Smooth muscle cell (in vitro differentiated cells): ENCODE results near the gene EFR3B. TPM values are rescaled to one million over a fixed set of nuclear protein-coding genes. Genes with fewer than 3 reads are reported as not detected.

Experiments
- DNase-seq: peaks from one replicate; lab custom pipeline; 2025; ENCODE audit not compliant: unreplicated experiment; lab: John Stamatoyannopoulos, UW
- H2AFZ ChIP-seq: fragments of 200-600 bp; sonication (generic); 2 replicates; pipeline ENCODE4 v1.6.0; 2016; ENCODE audit warnings: antibody characterized with exemption, low read depth, mild to moderate bottlenecking
- H3F3A ChIP-seq: fragments of 200-600 bp; sonication (generic); 2 replicates; pipeline ENCODE4 v1.6.0; 2017; ENCODE audit warnings: antibody characterized with exemption, low read depth
- H3K27ac ChIP-seq: fragments of 200-600 bp; sonication (generic); 2 replicates; pipeline ENCODE4 v1.5.1; 2016; ENCODE audit warnings: low read depth, mild to moderate bottlenecking
- H3K27me3 ChIP-seq: fragments of 200-600 bp; sonication (generic); 2 replicates; pipeline ENCODE4 v1.6.1; 2016; ENCODE audit warnings: low read depth, mild to moderate bottlenecking
- H3K36me3 ChIP-seq: fragments of 200-600 bp; sonication (generic); 2 replicates; pipeline ENCODE4 v1.5.1; 2016; ENCODE audit warnings: low read depth
- H3K4me1 ChIP-seq: fragments of 200-600 bp; sonication (generic); 2 replicates; pipeline ENCODE4 v1.5.1; 2016; ENCODE audit warnings: low read depth
- H3K4me2 ChIP-seq: fragments of 200-600 bp; sonication (generic); 2 replicates; pipeline ENCODE4 v1.6.0; 2016; ENCODE audit warnings: mild to moderate bottlenecking
- H3K4me3 ChIP-seq: fragments of 200-600 bp; sonication (generic); 2 replicates; pipeline ENCODE4 v1.5.1; 2016; ENCODE audit warnings: mild to moderate bottlenecking
- H3K79me2 ChIP-seq: fragments of 200-600 bp; sonication (generic); 2 replicates; pipeline ENCODE4 v1.6.0; 2016; ENCODE audit warnings: low read depth, mild to moderate bottlenecking
- H3K9ac ChIP-seq: fragments of 200-600 bp; sonication (generic); 2 replicates; pipeline ENCODE4 v1.6.0; 2016; ENCODE audit warnings: low read depth
- H3K9me3 ChIP-seq: fragments of 200-600 bp; sonication (generic); replicated peaks from 2 replicates; pipeline ENCODE4 v1.5.1; 2016; ENCODE audit warnings: low read depth
- H4K20me1 ChIP-seq: fragments of 200-600 bp; sonication (generic); 2 replicates; pipeline ENCODE4 v1.6.0; 2016; ENCODE audit warnings: low read depth
- CTCF ChIP-seq: fragments of 200-600 bp; sonication (generic); IDR thresholded peaks from 2 replicates; pipeline ENCODE4 v1.5.1; 2017; ENCODE audit warnings: borderline replicate concordance, mild to moderate bottlenecking, antibody characterized with exemption; ENCODE audit not compliant: insufficient read depth, poor library complexity, severe bottlenecking
- WGBS: methylation state at CpG from one replicate; pipeline ENCODE4 v1.1.7; 2016; ENCODE audit warnings: low lambda C conversion rate; 5-methylcytosine and 5-hydroxymethylcytosine counted together
- polyA plus RNA-seq: library from polyadenylated mRNA; unstranded; fragments of >200 nt; fragmentation: Nextera tagmentation; extraction: Ambion mirVana; gene quantifications from 2 replicates; pipeline ENCODE4 v1.2.1, GENCODE V29; 2016
- total RNA-seq: library from RNA; depleted of rRNA; stranded (reverse); fragments of >200 nt; gene quantifications from 2 replicates; pipeline ENCODE4 v1.2.3, GENCODE V29; 2014

The EFR3B gene
- total and polyA plus RNA-seq, 2 experiments from 2014 or later = 4.0 to 5.2 TPM

- Histone ChIP-seq H3K4me1 (no peaks in the 10 kb centered on the region), H3K4me2 (peak overlapping the region; percentile 12), H3F3A (no peaks in the 10 kb centered on the region), H3K36me3 (no peaks in the 10 kb centered on the region), H2AFZ (no peak overlapping the region), H3K27ac (peak overlapping the region; percentile 35), H3K27me3 (no peaks in the 10 kb centered on the region), H3K79me2 (no peaks in the 10 kb centered on the region), H3K4me3 (no peak overlapping the region), H3K9me3 (no peaks in the 10 kb centered on the region), H4K20me1 (peaks cover 14% of the 10 kb centered on the region), H3K9ac (no peak overlapping the region)
- DNase-seq = no peak
- WGBS = 25% methylated on average over 1 of the region's 1 CpG
- no peak for TF ChIP-seq CTCF
These were observed 30.7 kb downstream of the EFR3B start for GRCh38 chr2:25072606-25073005.

GRCh38 chr2:25073025-25073424 is 31.1 kb downstream of the EFR3B start:
- no peak overlapping the region for H3K4me2 ChIP-seq
- H4K20me1 ChIP-seq = peaks cover 14% of the 10 kb centered on the region
- no peak overlapping the region for H2AFZ ChIP-seq
- TF ChIP-seq CTCF = no peak
- H3F3A ChIP-seq = peaks cover 4% of the 10 kb centered on the region
- H3K36me3 ChIP-seq = no peaks in the 10 kb centered on the region
- H3K4me3 ChIP-seq = no peak overlapping the region
- H3K27me3 ChIP-seq = no peaks in the 10 kb centered on the region
- H3K9ac ChIP-seq = no peak overlapping the region
- no peaks in the 10 kb centered on the region for H3K79me2 ChIP-seq
- no peaks in the 10 kb centered on the region for H3K9me3 ChIP-seq
- H3K4me1 ChIP-seq = peaks cover 2% of the 10 kb centered on the region
- DNase-seq = no peak
- 89% methylated on average over 5 of the region's 5 CpGs for WGBS
- no peak overlapping the region for H3K27ac ChIP-seq

- peaks cover 23% of the 10 kb centered on the region for H4K20me1 ChIP-seq
- no peak overlapping the region for H3K4me3 ChIP-seq
- no peaks in the 10 kb centered on the region for H3K36me3 ChIP-seq
- H3K4me2 ChIP-seq = no peak overlapping the region
- H3K4me1 ChIP-seq = peaks cover 5% of the 10 kb centered on the region
- H2AFZ ChIP-seq = no peak overlapping the region
- H3K79me2 ChIP-seq = no peaks in the 10 kb centered on the region
- H3K27ac ChIP-seq = no peak overlapping the region
- no peaks in the 10 kb centered on the region for H3K9me3 ChIP-seq
- H3K9ac ChIP-seq = no peak overlapping the region
- WGBS = 97% methylated on average over 4 of the region's 4 CpGs
- DNase-seq = no peak
- TF ChIP-seq CTCF = no peak
- H3F3A ChIP-seq = peaks cover 7% of the 10 kb centered on the region
- no peaks in the 10 kb centered on the region for H3K27me3 ChIP-seq
These were observed 32.0 kb downstream of the EFR3B start for GRCh38 chr2:25073914-25074313.

- Histone ChIP-seq H3K9me3 (no peaks in the 10 kb centered on the region), H4K20me1 (peaks cover 32% of the 10 kb centered on the region), H3K4me3 (no peak overlapping the region), H3K27ac (no peak overlapping the region), H3K4me2 (no peak overlapping the region), H3K79me2 (no peaks in the 10 kb centered on the region), H3K36me3 (no peaks in the 10 kb centered on the region), H3K4me1 (peaks cover 5% of the 10 kb centered on the region), H3K27me3 (no peaks in the 10 kb centered on the region), H3K9ac (no peak overlapping the region), H2AFZ (no peak overlapping the region), H3F3A (peaks cover 7% of the 10 kb centered on the region)
- no peak for TF ChIP-seq CTCF
- 100% methylated on average over 3 of the region's 3 CpGs for WGBS
- DNase-seq = no peak
These were observed 33.0 kb downstream of the EFR3B start for GRCh38 chr2:25074826-25075225.
